ENCODE results near the gene DDR2.

- TF ChIP-seq CTCF (IDR thresholded peaks at IDR 0.05; ENCODE audit: low read depth, low read length) (no peak), EZH2phosphoT487 (IDR thresholded peaks at IDR 0.05; ENCODE audit: low read depth) (no peak)
Observed at GRCh38 chr1:162832470-162832869, 200.2 kb downstream of the DDR2 start.

All from OCI-LY3 (cell line).